ENCODE measurements around the gene ITSN1.

Gene ITSN1

DNA sequence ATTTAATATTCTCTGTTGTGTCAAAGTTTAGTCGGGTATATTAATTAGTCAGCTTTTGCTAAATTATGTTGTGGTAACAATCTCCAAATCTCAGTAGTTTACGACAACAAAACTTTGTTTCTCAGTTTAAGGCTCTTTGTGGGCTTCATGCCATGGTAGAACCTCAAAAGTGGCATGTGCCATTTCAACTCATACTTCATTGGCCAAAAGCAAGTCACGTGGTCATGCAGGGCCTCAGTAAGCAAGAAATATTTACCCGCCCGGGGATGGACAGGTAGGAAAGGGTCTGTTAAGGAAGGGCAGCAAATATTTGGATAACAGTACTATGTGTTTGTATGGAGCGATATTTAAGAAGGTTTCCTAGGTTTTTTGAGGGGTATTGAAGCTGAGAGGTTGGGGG is 38.6 kb downstream of the ITSN1 start:
- DNase-seq (ENCODE audit: low read depth in 3 of 3, low spot score in 1 of 3), result no peak

DNA sequence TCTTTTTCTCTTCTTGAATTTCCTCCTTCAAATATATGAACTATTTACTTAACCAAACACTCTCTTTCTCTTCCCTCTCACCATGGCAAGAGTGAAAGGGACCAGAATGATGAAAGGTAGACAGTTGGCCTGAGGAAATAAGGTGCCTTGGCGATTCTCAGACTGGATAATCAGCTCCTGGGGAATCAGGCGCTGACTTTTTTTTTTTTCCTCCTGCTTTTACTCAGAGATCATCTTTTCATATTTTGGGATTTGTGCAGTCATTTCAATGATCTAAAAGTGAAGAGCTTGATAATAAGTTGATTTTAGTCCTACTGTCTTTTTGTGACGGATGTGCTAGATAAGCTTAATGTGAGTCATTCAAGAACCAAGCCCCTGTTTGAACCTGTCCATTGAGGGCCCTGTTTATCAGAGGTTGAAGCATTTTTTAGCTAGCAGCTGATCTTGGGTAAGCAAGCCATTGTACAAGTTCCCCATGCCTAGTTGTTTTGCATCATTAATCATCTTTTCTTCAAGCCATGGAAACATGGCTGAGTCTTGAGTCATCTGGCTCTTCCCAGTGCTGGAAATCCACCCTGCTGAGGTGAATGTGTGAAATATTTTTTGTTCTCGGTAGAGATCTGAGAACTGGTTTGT is 40.8 kb downstream of the ITSN1 start:
- no peak for DNase-seq (ENCODE audit: low read depth in 3 of 3, low spot score in 1 of 3)

DNA sequence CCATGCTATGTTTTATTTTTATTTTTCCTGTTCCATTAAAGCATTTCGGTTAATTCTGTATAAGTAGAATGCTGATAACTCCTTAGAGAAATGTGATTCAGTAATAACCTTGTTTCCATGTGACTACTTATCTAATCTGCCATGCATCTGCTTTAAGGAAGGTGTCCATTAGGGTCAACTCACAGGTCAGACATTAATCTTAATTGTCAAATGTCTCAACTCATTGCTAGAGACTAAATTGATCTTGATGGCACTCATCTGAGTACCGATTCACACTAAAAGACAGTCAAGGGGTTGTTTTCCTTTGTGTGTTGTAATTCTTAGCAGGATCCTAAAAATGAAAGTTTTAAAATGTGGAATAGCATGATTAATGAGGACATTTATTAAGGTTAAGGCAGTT is 41.8 kb downstream of the ITSN1 start:
- no peak for DNase-seq (ENCODE audit: low read depth in 3 of 3, low spot score in 1 of 3)

DNA sequence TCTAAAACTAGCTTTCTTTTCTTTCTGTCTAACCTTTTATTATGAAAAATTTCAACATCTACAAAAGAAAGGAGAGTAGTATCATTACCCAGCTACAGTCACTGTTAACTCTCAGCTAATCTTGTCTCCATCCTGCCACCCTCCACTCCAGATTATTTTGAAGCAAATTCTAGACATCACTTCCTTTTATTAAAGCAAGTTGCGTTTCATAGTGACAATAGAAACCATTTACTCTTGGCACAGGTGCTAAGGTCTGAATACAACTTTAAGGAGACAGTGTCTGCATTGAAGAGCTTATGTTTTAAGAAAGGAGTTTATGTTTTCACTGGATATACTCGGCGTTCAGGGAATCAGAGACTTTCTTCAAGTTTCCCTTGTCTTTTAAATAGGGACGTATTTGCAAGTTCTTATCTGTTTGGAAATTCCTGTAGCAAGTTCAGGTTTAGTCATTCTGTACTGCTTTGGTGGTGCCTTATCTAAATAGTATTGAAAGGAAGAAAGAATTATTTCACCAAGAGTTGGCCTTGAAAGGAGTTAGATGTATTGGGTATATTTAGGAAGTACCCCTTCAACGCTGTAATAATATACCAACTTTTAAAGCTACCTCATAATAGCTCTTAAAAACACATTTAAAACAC is 42.7 kb downstream of the ITSN1 start:
- DNase-seq (ENCODE audit: low read depth in 3 of 3, low spot score in 1 of 3), result no peak

DNA sequence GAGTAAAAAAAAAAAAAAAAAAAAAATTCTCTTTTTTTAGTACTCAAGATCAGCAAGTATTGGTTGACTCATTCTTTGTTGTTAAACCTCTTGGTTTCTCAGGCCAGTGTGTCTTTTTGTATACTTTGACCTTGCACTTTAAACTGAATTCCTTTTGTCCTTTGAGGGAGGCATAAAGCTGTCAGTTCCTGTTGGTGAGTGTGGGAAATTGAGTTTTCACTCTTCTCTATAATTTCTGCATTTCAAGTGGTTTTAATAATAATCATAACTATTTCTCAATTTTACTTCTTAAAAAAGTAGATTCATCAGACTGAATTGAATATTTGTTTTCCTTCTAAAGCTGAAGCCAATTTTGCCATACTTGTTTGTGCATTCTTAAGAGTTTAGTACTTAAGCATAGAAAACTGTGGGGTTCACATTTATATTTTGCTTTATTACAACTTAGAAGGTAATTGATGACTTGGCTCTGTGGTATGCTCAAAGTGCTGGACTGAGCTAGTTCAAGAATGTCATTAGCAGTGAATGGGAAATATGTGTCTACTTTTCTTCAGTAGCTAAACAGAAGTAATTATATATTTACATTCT is 43.4 kb downstream of the ITSN1 start:
- DNase-seq (ENCODE audit: low read depth in 3 of 3, low spot score in 1 of 3), result no peak

DNA sequence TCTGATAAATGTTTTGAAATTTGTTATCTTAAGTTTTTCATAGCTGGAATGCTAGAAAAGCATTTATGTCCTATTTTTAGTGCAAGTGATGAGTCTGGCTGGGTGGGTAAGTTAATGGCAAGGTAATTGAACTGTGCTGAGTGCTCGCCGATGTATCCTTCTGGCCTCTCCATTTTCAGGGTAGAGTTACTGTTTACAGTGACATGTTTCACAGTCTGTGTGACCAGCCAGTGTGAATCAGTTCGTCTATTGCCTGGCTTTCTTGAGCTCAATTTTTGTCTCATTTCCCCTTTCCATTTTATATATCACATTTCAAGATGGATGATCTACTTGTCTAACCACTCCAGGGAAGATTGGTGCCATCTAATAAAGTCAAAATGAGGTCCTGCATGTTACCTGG is 44.1 kb downstream of the ITSN1 start:
- no peak for DNase-seq (ENCODE audit: low read depth in 3 of 3, low spot score in 1 of 3)

DNA sequence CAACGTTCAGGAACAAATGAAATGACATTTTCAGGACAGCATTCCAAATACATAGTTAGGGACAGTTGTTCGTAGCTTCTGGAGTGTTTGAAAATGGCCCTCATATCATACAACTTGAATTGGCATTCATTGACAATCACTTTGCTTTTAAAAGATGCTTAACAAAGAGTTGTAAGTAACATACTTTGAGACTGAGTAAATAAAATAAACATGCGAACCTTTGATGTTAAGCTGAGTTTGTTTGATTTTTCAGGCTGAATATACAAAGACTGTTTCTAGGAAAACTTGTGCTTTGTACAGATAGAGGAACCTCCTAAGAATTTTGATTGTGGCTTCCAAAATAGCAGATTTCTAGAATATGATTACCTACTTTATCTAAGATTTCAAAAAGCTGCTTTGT is 45.3 kb downstream of the ITSN1 start:
- DNase-seq (ENCODE audit: low read depth in 3 of 3, low spot score in 1 of 3), result no peak

DNA sequence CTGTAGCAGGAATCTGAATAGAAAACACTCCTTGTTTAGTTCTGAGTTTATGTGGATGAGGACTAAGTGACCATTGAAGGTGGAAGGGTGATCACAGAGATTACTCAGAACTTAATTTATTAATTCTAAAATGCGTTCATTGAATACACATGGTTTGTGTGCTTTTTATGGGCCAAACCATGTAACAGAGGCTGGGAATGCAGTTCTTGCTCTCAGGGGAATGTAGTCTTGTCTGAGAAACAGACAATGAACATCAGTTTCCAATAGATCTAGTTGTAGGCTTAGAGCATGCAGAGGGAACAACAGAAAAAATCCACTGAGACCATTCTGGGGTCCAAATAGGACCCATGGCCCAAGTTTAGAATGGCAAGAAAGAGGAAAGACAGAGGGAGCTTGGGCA is 46.1 kb downstream of the ITSN1 start:
- no peak for DNase-seq (ENCODE audit: low read depth in 3 of 3, low spot score in 1 of 3)

DNA sequence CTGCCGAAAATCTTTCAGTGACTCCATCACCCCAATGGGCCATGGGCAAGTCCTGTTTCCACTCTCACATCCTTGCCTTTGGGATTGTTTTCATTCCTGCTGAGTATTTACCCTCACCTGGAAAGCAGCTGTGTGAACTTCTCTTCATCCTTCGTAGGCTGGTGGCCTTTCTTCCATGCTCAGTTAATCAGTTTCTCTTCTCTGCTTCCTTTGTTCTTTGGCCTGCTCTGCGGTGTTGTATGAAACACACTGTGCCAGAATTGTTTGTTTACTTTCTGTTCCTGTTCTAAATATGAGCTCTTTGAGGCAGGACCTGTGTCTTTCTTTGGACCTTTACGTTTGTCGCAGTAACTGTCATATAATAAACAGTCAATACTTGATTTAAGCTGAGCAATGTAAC is 48.6 kb downstream of the ITSN1 start:
- DNase-seq (ENCODE audit: low read depth in 3 of 3, low spot score in 1 of 3), result no peak

DNA sequence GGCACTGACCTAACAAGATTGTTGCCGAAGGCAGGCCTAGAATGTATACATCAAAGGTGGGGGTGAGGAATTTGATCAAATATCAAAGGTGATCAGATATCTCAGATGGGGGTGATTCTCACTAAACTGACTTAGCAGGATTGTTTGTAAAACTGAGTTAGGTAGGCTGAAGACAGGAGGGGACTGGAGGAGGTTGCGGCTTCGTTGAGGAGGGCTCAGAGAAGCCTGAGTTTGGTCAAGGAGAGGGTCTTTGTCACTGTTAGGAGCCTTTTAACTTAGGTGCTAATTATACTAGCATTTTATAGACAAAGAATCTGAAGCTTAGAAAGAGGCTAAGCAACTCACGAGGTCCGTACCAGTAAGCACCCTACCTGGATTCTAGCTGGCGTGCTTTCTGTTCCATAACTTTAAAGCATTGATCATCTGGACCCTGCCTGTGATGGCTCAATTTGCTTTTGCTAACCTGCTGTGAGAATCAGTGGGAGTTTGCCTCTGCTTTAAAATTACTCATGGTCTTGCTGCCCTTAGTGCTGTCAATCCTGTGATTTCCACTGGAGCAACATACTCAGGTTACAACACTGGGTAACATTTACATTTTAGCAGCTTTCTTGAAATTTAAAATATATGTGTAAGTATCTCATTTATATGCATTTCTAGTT is 49.8 kb downstream of the ITSN1 start:
- no peak for DNase-seq (ENCODE audit: low read depth in 3 of 3, low spot score in 1 of 3)

DNA sequence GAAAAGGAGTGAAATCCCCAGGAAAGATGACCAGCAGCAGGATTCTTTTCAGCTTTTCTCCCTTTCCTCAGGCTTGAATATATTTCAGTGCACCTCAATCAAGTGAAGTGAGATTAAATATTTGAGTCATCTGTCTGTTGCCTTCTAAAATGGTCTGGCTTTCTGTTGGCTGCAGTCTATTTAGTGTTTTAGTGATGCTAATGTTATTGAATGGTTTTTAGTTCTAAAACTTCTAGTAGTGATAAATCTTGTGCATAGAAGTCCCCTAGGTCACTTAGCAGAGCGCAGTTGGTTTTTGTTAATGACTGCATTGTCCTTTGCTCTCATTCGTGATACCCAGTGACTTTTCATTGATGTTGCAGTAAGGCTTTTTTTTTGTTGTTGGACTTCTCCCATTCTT is 53.5 kb downstream of the ITSN1 start:
- DNase-seq (ENCODE audit: low read depth in 3 of 3, low spot score in 1 of 3), result no peak

DNA sequence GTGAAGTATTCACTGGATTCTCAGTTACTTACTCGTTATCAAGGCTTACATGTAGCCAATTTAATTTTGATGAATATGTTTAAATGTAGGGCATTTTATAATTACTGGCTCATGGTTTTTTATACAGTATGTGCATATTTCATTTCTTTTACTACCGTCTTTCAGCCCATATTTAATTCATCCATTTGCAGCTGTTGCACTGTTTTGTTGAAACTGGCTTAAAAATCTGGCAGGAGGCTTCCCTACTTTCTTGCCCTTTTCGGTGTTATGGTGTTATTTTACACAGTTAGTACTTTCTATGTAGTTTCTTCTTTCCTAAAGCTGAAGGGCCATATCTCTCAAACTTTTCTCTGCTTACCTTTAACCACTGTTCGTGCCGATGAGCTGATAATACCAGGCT is 54.2 kb downstream of the ITSN1 start:
- no peak for DNase-seq (ENCODE audit: low read depth in 3 of 3, low spot score in 1 of 3)

DNA sequence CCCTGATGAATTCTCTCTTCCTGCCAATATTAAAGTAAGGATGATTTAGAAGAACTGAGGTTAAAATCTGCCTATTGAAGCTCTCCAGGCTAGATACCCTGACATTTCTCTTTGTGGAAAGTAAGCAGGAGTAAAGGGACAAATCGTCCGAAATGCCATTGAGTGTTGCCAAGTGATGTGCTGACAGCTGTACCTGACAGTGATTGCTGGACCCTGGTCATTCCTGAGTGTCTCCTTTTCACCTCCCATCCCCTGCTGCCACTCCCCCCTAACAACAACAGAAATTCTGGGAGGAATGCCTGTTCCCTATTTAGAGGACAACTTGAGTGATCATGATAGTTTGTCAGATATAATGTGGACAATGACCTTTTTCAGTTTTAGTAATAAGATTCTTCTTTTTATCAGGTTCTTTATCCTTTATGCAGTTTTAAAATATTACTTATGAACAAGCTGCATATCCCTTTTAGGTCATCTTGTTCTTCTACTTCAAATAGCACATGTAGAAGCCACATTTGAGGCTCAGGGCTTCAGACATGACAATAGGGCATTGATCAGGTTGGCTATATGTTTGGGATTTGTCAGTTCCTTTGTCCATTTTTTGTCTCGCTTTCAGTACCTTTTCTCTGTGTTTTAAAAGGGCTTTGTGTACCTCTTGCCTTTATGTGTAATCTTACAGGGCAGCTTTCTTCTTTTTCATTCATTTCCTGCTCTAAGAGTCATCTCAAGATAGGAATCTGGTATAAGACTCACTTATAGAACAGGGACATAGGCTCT is 56.0 kb downstream of the ITSN1 start:
- DNase-seq (ENCODE audit: low read depth in 3 of 3, low spot score in 1 of 3), result no peak

DNA sequence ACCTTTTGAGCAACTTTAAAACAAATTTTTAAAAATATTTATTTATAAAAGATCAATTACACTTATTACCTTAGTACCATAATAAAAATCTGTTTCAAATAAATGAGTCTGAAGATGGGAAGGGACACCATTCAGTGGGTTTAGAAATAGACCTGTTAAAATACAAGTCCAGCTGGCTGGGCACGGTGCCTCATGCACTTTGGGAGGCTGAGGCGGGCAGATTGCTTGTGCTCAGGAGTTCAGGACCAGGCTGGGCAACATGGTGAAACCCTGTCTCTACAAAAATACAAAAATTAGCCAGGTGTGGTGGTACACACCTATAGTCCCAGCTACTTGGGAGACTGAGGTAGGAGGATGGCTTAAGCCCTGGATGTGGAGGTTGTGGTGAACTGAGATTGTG is 57.0 kb downstream of the ITSN1 start:
- no peak for DNase-seq (ENCODE audit: low read depth in 3 of 3, low spot score in 1 of 3)

DNA sequence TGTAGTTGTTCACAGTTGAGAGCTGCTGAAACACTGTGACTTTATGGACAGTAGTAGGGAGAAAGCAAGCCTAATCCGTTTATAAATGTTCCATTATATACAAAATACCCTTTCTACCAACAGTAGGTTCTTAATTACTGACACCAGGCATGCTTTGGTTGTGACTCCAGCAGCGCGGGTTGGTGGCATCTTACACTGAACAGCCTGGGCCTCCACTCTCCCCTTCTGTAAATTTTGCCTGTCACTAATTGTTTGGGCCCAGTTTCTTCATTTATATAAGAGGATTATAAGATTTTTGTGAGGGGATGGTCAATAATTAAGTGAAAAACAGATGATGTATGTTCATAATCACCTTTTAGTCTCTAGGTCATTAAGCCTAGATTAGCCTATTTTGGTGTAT is 58.2 kb downstream of the ITSN1 start:
- no peak for DNase-seq (ENCODE audit: low read depth in 3 of 3, low spot score in 1 of 3)

DNA sequence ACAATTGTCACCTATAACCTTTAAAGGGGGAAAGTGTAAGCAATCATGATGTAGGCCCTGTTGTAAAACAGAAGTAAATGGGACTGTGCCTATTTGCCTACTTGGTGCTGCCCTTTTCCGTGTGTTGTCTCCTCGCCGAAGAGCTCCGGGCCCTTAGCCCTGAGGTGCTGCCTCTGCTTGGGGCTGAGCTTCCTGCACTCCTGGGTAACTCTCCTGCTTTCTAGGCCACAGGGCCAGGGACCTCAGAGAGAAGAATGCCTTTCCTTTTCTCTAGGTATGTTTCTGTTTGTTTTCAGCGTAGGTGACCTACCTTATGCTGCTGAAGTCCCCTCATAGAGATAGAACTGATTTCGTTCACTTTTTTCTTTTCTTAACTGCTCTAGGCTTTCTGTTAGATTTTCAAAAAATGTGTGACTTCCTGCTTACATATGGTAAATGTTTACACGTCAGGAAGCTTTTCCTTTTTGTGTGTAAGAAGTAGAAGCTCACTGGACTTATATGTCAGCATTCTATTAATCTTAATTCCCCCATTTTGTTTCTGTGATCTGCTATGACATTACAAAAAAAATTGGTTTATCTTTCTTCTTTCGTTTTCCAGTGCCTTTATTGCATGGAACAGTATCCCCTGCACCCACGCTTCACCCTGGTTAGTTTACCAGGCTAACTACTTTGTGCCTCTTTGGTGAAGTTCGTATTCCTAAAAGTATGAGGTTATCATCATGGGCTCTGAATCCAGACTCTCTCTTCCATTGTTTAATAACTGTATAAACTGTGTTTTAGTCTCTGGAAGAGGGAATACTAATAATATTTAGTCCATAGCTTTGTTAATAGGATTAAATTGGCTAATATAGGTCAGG is 61.7 kb downstream of the ITSN1 start:
- DNase-seq (ENCODE audit: low read depth in 3 of 3, low spot score in 1 of 3), result no peak

DNA sequence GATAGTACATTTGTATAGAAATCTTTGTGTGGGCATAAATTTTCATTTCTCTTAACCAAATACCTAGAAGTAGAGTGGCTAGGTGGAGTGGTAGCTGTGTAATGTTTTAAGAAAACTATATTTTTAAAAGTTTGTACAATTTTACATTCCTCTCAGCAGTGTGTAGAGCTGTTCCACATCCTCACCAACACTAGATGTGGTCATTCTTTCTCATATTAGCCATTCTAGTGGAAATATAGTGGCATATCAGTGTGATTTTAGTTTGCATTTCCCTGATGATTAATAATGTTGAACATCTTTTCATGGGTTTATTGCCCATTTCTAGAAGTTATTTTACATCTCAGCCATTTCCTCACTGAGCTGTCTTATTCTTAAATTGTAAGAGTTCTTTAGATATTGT is 65.5 kb downstream of the ITSN1 start:
- no peak for DNase-seq (ENCODE audit: low read depth in 3 of 3, low spot score in 1 of 3)

DNA sequence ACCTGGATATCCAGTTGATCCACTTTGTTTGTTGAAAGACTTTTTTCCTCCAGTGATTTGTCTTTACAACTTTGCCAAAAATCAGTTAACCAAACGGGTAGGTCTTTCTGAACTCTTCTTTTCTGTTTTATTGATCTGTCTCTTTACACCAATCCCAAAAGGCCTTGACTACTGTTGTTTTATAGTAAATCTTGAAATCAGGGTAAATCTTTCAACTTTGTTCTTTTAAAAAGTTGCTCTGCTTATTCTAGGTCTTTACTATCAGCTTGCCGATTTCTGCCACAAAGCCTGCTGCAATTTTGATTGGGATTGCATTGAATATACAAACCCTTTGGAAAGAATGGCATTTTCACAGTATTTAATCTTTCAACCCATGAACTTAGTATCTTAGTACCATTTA is 66.6 kb downstream of the ITSN1 start:
- no peak for DNase-seq (ENCODE audit: low read depth in 3 of 3, low spot score in 1 of 3)

DNA sequence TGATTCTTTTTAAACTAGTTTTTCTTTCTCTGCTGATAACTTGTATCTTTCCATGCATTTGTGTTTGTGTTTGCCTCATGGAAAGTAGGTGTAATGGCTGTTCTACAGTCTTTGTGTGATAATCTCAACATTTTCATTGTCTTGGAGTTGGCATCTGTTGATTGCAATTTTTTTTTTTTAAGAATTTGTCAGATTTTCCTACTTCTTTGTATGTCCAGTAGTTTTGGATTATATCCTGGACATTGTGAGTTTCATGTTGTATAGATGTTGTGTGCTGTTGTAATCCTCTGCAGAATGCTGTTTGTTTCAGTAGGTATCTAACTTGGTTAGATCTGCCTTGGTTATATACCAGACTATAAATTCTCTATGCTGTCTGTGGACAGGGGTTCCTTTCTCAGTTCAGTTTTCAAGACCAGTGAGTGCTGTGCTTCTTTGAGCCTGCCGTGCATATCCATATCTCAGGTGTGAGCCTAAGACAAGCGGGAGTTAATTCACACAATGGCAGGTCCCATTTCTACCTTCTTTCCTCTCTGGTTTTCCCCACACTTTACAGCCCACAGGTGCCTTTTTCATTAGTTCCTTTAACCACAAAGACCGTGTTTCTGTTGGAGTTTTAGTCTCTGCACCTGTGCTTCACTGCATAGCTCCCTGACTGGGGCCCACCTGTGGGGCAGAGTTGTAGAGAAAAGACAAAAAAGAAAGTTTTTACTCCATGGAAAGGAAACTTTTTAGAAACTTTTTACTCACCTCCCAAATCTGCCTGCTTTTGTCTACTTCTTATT is 69.9 kb downstream of the ITSN1 start:
- DNase-seq (ENCODE audit: low read depth in 3 of 3, low spot score in 1 of 3), result no peak

DNA sequence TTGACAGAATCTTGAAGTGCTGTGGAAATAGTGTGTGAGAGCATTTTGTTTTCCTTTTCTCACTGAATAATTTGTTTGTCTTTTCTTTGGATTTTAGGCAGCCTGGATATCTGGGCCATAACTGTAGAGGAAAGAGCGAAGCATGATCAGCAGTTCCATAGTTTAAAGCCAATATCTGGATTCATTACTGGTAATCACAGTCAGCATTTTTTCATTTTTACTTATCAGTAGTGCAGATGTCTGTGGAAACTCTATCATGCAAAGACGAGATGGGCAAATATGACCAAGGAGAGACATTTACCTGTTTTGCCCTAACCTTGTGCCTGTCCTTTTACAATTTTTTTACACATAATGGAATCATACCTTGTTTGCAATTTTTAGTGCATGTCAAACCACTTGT is 78.8 kb downstream of the ITSN1 start:
- DNase-seq (ENCODE audit: low read depth in 3 of 3, low spot score in 1 of 3), result no peak
